Posterior vena cava (tissue), 2 donors: ENCODE results near the gene S100A2. TPM values are rescaled to one million over a fixed set of nuclear protein-coding genes. Genes with fewer than 3 reads are reported as not detected.

Source experiments
- DNase-seq: peaks from one replicate; pipeline ENCODE4 v3.0.0-alpha.2; 2020; ENCODE audit warnings: low spot score
- intact Hi-C, 2 donors: fragments of 100-400 bp; cut with DNase I; formaldehyde crosslinking; loops; one replicate each; pipeline versions ENCODE4 v1.14.1 to v1.14.2; 2022 to 2023
- long read RNA-seq, 2 donors: library from polyadenylated mRNA; unstranded; transcript quantifications; one replicate each; pipeline ENCODE4 v2.0.0, GENCODE V29; 2020 to 2021
- total RNA-seq, 2 donors: library from RNA; stranded (reverse); fragmentation: NEBNext Ultra II Directional; extraction: Animal tissue kit (Norgen Biotek cat#: 25700); gene quantifications; one replicate each; pipeline ENCODE4 v1.2.1, GENCODE V29; 2021
- donor health status: DM: yes; HTN: yes; CAD: no.
- donor health status: DM: yes; HTN: yes; CAD: no.

S100A2 gene
- total RNA-seq: 1 to 10 TPM; 1.5 to 3.5 TPM
- long read RNA-seq, donor 1, partial matches to known transcripts: 0 of 1 reads
- long read RNA-seq, donor 1, other reads (novel, unspliced or antisense): 0 of 1 reads
- long read RNA-seq, donor 2, partial matches to known transcripts: 0 of 4 reads
- long read RNA-seq, donor 2, other reads (novel, unspliced or antisense): 0 of 4 reads

DNA sequence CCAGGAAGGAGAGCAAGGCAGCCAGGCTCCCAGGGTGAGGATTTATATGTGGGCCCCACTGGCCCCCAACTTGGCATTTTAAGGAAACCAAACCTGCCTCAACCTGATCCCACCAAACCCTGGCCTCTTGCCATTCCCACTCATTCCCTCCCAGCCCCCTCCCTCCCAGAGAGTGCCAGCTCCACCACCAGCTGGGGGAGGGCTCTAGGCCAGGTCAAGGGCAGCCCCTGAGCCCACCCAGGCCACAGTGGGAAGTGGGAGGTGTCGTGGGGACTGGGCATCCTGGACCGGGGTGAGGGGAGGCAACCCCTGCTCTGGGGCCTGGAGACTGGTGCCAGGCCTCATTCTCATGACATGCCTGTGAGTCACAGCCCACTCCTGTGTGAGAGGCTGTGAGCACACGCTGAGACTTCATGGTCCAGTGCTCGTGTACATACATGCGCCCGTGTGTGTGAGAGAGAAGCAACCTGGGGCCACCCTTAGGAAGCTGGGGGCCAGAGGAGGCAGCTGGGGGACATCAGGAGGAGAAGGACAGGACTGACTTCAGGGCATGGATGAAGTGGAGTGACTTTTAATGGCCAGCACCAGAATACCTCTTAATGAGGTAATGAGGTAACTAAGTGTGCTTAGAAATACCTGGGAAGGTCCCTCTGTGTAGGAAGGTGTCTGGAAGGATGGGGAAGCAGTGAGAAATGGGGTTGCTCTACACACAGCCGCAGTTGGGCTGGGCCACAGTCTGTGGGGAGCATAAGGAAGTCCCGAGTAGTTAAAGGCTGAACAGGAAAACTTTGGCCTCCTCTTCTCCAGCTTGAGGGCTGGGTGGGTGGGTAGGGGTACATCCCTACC is at the start of gene S100A2:
S100A2 (minus strand) TSS at position 316 of the 846 bp plus-strand sequence. CDS start 1,967 bp downstream, outside the sequence.
- peak; percentile 89 for DNase-seq
- intact Hi-C loops: loop anchor here (5.0 to 10.0 kb wide), 2 partner anchors 33 to 51 kb away; no protein-coding TSS in a partner anchor

- DNase-seq: no peak
- intact Hi-C loops: loop anchor here in 1 of 2 donors (5.0 kb wide), 1 partner anchor 43 kb away; no protein-coding TSS in a partner anchor
Measured at GRCh38 chr1:153615406-153615805, 49.8 kb upstream of the S100A2 start.

DNA sequence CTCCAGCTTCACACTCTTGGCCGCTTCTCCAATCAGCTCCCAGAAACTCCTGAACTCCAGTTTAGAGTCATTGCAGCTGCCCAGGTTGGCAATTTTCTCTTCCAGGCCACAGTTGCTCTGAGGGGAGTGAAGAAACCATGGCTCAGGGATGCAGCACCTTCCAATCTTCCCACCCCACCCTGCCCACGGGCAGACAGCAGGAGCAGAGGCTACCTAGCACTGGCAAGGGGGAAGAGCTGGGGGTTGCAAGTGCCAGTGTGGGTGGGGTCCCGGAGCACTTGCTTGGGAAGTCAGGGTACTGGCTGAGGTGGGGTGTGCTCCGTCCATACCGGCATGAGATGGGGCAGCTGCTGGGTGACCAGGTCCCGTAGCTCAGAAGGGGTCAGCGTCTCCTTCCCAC is 49.3 kb upstream of the S100A2 start:
- DNase-seq: no peak
- intact Hi-C loops: loop anchor here (5.0 kb wide), 2 partner anchors 43 to 1783 kb away; partner anchors contain the start of gene RORC (in 1 of the 2)

DNA sequence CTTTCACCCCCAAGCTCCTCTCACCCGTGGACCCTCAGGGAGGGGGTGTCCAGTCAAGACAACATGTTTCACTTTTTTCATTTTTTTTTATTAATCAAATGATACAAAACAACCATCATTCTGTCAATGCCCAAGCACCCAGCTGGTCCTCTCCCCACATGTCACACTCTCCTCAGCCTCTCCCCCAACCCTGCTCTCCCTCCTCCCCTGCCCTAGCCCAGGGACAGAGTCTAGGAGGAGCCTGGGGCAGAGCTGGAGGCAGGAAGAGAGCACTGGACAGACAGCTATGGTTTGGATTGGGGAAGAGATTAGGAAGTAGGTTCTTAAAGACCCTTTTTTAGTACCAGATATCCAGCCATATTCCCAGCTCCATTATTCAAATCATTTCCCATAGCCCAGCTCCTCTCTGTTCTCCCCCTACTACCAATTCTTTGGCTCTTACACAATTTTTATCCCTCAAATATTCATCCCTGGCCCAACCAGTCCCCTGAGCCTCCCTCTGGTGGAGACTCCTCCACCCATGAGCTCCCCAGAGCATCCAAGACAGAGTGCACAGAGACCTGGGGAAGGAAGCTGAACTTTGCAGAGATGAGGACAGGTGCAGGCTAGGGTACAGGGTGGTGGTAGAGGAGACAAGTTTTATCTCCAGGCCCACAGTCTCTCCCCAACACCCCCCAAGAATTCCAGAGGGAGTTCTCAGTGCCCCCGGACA is 48.7 kb upstream of the S100A2 start:
- intact Hi-C loops: loop anchor here in 1 of 2 donors (5.0 kb wide), 1 partner anchor 1782 kb away; the partner anchor contains the start of gene RORC
- DNase-seq: no peak

GRCh38 chr1:153613406-153613805 is 47.8 kb upstream of the S100A2 start:
- no peak for DNase-seq
- intact Hi-C loops: loop anchor here in 1 of 2 donors (5.0 kb wide), 1 partner anchor 1781 kb away; the partner anchor contains the start of gene RORC

DNA sequence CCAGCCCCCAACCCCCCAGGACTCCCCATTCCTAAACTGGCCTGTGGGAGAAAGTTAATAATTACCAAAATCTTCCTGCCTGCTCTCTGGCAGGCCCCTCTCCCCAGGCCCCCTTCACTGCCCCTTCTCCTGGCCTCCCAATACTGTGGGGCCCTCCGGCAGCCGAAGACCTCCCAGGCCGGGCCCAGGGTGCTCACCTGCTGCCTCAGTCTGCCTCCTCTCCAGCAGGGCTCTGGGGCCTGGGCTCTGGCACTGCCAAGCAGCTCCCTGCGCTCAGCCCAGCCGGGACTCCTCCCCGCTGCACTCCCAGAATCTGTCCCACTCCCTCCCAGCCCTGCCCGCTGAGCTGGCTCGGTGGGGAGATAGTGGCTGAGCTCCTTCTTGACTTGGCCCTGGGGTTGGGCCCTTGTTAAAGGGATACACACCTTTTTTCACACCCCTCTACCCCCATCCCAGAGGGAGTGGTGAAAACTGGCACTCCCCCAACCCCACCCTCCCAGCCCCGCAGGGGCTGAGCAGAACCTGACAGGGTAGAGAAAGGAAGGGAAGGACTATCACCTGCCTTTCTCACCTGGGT is 47.2 kb upstream of the S100A2 start, which contains the start of gene S100A16:
S100A16 (minus strand) TSS at position 383 of the 577 bp plus-strand sequence. CDS start 4,986 bp downstream, outside the sequence.
- peak; percentile 91 for DNase-seq
- intact Hi-C loops: loop anchor here in 1 of 2 donors (5.0 kb wide), 1 partner anchor 1781 kb away; the partner anchor contains the start of gene RORC

DNA sequence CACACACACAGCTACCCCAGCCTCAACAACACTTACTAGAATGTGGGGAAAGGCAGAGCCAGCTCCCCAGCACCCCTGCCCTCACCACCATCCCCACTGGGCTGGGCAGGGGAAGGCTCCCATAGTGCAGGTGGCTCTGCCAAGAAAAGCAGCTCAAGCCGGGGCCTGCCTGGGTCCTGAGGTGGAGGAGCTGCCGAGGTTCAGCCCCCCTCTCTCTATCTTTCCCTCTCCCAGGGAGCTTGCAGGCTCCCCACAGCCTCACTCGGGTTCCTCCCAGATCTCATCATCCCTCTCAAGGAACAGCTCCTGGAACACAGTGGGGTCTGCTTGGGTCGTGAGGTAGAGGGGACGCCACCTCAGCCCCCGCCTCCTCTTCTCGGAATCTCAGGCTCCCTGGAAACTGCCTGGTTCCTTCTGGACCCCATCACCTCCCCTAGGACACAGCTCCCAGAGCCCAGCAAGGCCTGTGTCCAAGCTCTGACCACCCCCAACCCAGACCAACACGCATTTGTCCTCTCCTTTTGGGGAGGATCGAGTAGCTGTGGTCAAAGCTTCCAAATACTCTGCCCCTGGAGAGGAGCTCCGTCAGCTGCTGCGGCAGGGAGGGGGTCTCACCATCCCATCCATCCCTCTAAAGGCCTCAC is 46.6 kb upstream of the S100A2 start:
- intact Hi-C loops: loop anchor here in 1 of 2 donors (5.0 kb wide), 1 partner anchor 1780 kb away; the partner anchor contains the start of gene RORC
- peak; percentile 80 for DNase-seq

GRCh38 chr1:153611356-153611755 is 45.7 kb upstream of the S100A2 start:
- intact Hi-C loops: loop anchor here in 1 of 2 donors (5.0 kb wide), 1 partner anchor 1779 kb away; the partner anchor contains the start of gene RORC
- no peak for DNase-seq

DNA sequence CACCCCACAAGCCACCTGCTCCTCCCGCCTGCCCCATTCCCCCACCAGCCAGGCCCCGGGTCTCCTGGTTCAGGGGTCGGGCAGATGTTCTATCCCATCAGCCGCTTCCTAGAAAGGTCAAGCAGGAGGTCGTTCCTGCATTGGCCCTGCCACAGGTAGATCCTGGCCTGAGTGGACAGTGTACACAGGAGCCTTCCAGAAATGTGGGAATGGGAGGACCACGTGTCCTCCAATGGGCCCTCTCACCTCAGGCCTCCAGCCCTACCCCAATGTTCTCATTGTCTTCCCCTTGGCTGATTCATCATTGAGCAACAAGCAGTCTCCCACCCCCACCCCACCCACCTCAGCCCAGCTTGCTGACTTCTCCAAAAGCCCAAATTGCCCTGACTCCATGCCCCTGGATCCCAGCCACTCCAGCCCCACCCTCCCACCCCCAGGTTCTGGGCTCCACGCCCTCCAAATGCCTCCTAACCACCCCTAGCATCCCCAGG is 45.2 kb upstream of the S100A2 start:
- no peak for DNase-seq
- intact Hi-C loops: loop anchor here in 1 of 2 donors (5.0 kb wide), 1 partner anchor 1779 kb away; the partner anchor contains the start of gene RORC

DNA sequence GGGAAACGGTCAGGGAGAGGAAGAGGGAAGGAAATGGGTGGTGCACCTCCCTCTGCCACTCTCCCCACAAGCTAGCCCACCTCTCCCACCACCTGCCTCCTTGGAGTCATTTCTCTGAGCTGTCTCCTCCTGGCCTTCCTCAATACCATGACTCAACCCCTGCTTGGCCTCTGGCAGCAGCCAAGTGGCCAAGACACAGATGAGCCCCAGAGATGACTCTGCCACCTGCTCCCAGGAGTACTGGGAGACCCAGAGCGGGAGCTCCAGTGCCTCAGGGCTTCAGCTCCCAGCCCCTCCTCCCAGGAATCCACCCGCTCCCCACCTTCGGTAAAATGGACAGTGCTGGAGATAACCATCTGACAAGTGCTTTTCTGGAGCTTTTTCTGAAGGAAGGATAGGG is 44.7 kb upstream of the S100A2 start:
- intact Hi-C loops: loop anchor here in 1 of 2 donors (5.0 kb wide), 1 partner anchor 1778 kb away; the partner anchor contains the start of gene RORC
- DNase-seq: no peak

DNA sequence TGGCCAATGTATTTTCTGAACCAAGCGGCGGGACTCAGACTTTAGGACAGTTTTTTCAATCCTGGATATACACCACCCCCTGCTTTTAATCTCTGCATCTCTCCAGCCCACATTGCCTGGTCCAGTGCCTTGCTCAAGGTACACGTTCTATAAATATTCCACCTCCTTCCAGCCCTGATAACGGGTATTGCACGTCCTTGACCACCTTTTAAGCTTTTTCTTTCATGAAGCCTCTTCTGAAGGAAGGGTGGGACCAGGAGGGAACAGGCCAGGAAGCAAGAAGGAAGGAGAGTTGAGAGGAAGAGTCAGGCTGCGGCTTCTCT is 43.9 kb upstream of the S100A2 start:
- intact Hi-C loops: no loop called here
- no peak for DNase-seq

- intact Hi-C loops: no loop called here
- peak; percentile 90 for DNase-seq
Measured at GRCh38 chr1:153608742-153609584, 43.3 kb upstream of the S100A2 start.

DNA sequence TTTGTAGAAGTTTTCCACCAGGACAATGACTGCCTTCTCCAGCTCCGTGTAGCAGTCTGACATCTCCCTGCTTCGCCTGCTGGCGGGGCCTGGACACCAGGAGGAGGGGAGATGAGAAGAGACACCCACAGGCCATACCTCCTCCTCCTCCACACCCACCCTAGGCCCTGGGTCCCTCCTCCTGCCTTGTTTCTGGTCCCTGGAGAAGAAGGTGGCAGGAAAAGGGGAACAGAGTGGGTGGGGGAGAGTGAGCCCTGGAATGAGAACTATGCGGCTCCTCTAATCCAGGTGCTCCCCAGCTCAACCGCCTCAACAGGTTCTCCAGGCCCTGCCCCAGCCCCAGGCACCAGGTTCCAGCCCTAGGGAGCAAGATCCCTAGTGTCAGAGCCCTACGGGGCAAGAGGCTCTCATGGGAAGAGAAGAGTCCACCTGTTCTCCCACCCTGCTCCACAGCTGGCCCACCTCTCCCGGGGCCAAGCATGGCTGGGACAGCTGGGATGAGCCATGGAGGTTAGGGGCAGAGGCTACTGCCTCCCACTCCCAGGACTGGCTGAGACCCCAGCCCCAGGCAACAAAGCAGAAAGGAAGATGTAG is 42.5 kb upstream of the S100A2 start:
- DNase-seq: no peak
- intact Hi-C loops: no loop called here

DNA sequence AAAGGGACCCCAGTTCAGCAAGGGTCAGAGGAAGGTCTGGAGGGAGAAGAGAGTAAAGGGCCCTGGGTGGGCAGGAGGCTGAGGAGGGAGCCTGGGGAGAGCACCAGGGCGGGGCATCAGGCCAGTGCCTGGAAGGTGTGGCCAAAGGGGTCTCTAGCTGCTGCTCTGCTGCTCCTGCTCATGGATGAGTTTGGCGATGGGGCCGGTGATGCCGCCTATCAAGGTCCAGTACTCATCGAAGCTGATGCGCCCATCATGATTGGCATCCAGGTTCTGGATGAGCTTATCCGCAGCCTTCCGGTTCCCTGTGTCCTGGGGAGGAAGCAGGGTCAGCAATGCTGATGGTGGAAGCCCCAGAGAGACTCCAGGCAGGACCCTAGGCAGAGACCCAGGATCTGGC is 41.7 kb upstream of the S100A2 start:
- intact Hi-C loops: no loop called here
- DNase-seq: no peak

DNA sequence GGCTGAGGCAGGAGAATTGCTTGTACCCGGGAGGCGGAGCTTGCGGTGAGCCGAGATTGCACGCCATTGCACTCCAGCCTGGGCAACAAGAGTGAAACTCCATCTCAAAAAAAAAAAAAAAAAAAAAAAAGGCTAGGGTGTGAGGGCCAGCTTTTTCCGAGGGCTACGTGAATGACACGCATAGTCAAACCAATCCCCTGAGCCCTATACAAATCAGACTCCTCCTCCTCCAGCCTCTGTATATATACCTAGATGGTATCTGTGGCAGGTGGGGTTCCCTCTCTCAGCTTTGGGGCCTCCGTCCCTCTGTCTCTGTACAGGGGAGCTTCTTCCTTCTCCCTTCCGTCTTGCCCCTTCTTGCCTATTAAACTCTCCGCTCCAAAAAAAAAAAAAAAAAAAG is 40.5 kb upstream of the S100A2 start:
- intact Hi-C loops: no loop called here
- DNase-seq: no peak

GRCh38 chr1:153602749-153603148 is 37.1 kb upstream of the S100A2 start:
- intact Hi-C loops: no loop called here
- DNase-seq: no peak

GRCh38 chr1:153599847-153600246 is 34.2 kb upstream of the S100A2 start:
- intact Hi-C loops: no loop called here
- no peak for DNase-seq
